Subcutaneous abdominal adipose tissue (tissue), 5 donors: Measurements from ENCODE around the gene HGS.
A peak's percentile ranks its signal among the peaks of the same experiment; 100 is the strongest.
"Not testable (repeated sequence)": the region's sequence is repeated elsewhere in the genome, so short reads cannot be mapped to it uniquely, and the experiment has no call there.

Experiments used
- H3K27ac ChIP-seq: one replicate; pipeline ENCODE4 v1.7.0; 2013; ENCODE audit warnings: low read depth, mild to moderate bottlenecking, inconsistent platforms, low read length, moderate library complexity
- H3K27me3 ChIP-seq, 5 donors: one replicate each; pipeline ENCODE4 v1.7.0; 2013; ENCODE audit warnings: low read length in 5 of 5, inconsistent platforms in 1 of 5; ENCODE audit not compliant: control insufficient read depth in 5 of 5, insufficient read depth in 4 of 5
- H3K36me3 ChIP-seq, 5 donors: one replicate each; pipeline ENCODE4 v1.7.0; 2013; ENCODE audit warnings: low read length in 5 of 5; ENCODE audit not compliant: control insufficient read depth in 5 of 5, insufficient read depth in 5 of 5
- H3K4me1 ChIP-seq, 5 donors: one replicate each; pipeline ENCODE4 v1.7.0; 2013; ENCODE audit warnings: low read length in 5 of 5, mild to moderate bottlenecking in 3 of 5, moderate library complexity in 1 of 5; ENCODE audit not compliant: control insufficient read depth in 5 of 5, insufficient read depth in 5 of 5
- H3K4me3 ChIP-seq, 5 donors: one replicate each; pipeline ENCODE4 v1.7.0; 2013; ENCODE audit warnings: low read length in 5 of 5, low read depth in 1 of 5
- H3K9ac ChIP-seq, 5 donors: one replicate each; pipeline ENCODE4 v1.7.0; 2013; ENCODE audit warnings: low read length in 5 of 5, mild to moderate bottlenecking in 4 of 5, moderate library complexity in 3 of 5
- H3K9me3 ChIP-seq, 5 donors: one replicate each; pipeline ENCODE4 v1.7.0; 2013; ENCODE audit warnings: low read length in 5 of 5; ENCODE audit not compliant: control insufficient read depth in 5 of 5
- donor health status: healthy.
- donor health status: healthy.
- donor health status: healthy.
- donor health status: healthy.
- donor health status: healthy.

The HGS gene

GRCh38 chr17:81666342-81667191 is 17.2 kb upstream of the HGS start, which contains the start of the genes CCDC137 and OXLD1:
CCDC137 (plus strand) TSS chr17:81666737; CDS start chr17:81666767, 30 bp downstream.
OXLD1 (minus strand) TSS chr17:81666605; CDS start chr17:81666577, 28 bp downstream.
- peak within 1 kb of the TSS; percentile 63 to 97 (median 91) for H3K9ac ChIP-seq
- H3K36me3 ChIP-seq = peaks cover 0 to 34% (median 21%) of the 10 kb centered on the region in 5 donors
- peak within 1 kb of the TSS; percentile 81 for H3K27ac ChIP-seq
- H3K4me3 ChIP-seq = peak within 1 kb of the TSS; percentile 76 to 90 (median 86)
- no peaks in the 10 kb centered on the region for H3K9me3 ChIP-seq
- H3K4me1 ChIP-seq = peaks cover 3 to 39% (median 33%) of the 10 kb centered on the region in 5 donors
- no peaks in the 10 kb centered on the region for H3K27me3 ChIP-seq

- no peak overlapping the region for H3K27ac ChIP-seq
- H3K4me3 ChIP-seq = peak overlapping the region in 1 of 5 donors; percentile 1
- peak overlapping the region in 2 of 5 donors; percentile 11 to 25 for H3K9ac ChIP-seq
- H3K9me3 ChIP-seq = no peaks in the 10 kb centered on the region
- H3K4me1 ChIP-seq = peaks cover 3 to 39% (median 33%) of the 10 kb centered on the region in 5 donors
- peaks cover 0 to 46% (median 33%) of the 10 kb centered on the region in 5 donors for H3K36me3 ChIP-seq
- no peaks in the 10 kb centered on the region for H3K27me3 ChIP-seq
These were observed 16.1 kb upstream of the HGS start for GRCh38 chr17:81667754-81668153.

GRCh38 chr17:81672504-81672903 is 11.3 kb upstream of the HGS start:
- no peaks in the 10 kb centered on the region for H3K27me3 ChIP-seq
- peaks cover 0 to 60% (median 46%) of the 10 kb centered on the region in 5 donors for H3K36me3 ChIP-seq
- no peaks in the 10 kb centered on the region for H3K9me3 ChIP-seq
- no peak overlapping the region for H3K4me3 ChIP-seq
- peaks cover 0 to 19% (median 12%) of the 10 kb centered on the region in 5 donors for H3K4me1 ChIP-seq
- no peak overlapping the region for H3K9ac ChIP-seq
- no peak overlapping the region for H3K27ac ChIP-seq

GRCh38 chr17:81672954-81673353 is 10.9 kb upstream of the HGS start:
- Histone ChIP-seq H3K27me3 (no peaks in the 10 kb centered on the region), H3K9ac (no peak overlapping the region), H3K9me3 (no peaks in the 10 kb centered on the region), H3K36me3 (peaks cover 0 to 60% (median 46%) of the 10 kb centered on the region in 5 donors), H3K27ac (no peak overlapping the region), H3K4me1 (peaks cover 0 to 14% (median 8%) of the 10 kb centered on the region in 5 donors), H3K4me3 (no peak overlapping the region)

- Histone ChIP-seq H3K4me1 (peaks cover 0 to 10% (median 8%) of the 10 kb centered on the region in 5 donors), H3K4me3 (no peak overlapping the region), H3K27ac (no peak overlapping the region), H3K27me3 (no peaks in the 10 kb centered on the region), H3K9ac (no peak overlapping the region), H3K36me3 (peaks cover 0 to 57% (median 46%) of the 10 kb centered on the region in 5 donors), H3K9me3 (no peaks in the 10 kb centered on the region)
These were observed 10.1 kb upstream of the HGS start for GRCh38 chr17:81673561-81674258.

GRCh38 chr17:81675515-81676221 is 8.1 kb upstream of the HGS start:
- H3K4me3 ChIP-seq = not testable (repeated sequence)

GRCh38 chr17:81676906-81677305 is 6.9 kb upstream of the HGS start:
- no peak overlapping the region for H3K27ac ChIP-seq
- no peaks in the 10 kb centered on the region for H3K27me3 ChIP-seq
- H3K4me1 ChIP-seq = peaks cover 0 to 14% (median 8%) of the 10 kb centered on the region in 5 donors
- peaks cover 0 to 42% (median 24%) of the 10 kb centered on the region in 5 donors for H3K36me3 ChIP-seq
- H3K9ac ChIP-seq = peak overlapping the region in 1 of 5 donors; percentile 20
- H3K9me3 ChIP-seq = no peaks in the 10 kb centered on the region
- no peak overlapping the region for H3K4me3 ChIP-seq

More at GRCh38 chr17:81675515-81676221, 8.1 kb upstream of the HGS start:
- peaks cover 0 to 45% (median 34%) of the 10 kb centered on the region in 5 donors for H3K36me3 ChIP-seq
- H3K27me3 ChIP-seq, H3K4me1 ChIP-seq, H3K27ac ChIP-seq, H3K9me3 ChIP-seq, H3K9ac ChIP-seq: not testable (repeated sequence)

- H3K27ac ChIP-seq = no peak overlapping the region
- no peaks in the 10 kb centered on the region for H3K9me3 ChIP-seq
- H3K9ac ChIP-seq = no peak overlapping the region
- peaks cover 8 to 40% (median 30%) of the 10 kb centered on the region in 5 donors for H3K4me1 ChIP-seq
- no peaks in the 10 kb centered on the region for H3K27me3 ChIP-seq
- H3K36me3 ChIP-seq = peaks cover 0 to 13% (median 0%) of the 10 kb centered on the region in 5 donors
- H3K4me3 ChIP-seq = no peak overlapping the region
These were observed 3.7 kb upstream of the HGS start for GRCh38 chr17:81680150-81680549.

GRCh38 chr17:81681672-81682071 is 2.1 kb upstream of the HGS start:
- Histone ChIP-seq H3K9ac (no peak overlapping the region), H3K9me3 (no peaks in the 10 kb centered on the region), H3K4me3 (no peak overlapping the region), H3K4me1 (peaks cover 14 to 44% (median 39%) of the 10 kb centered on the region in 5 donors), H3K36me3 (peaks cover 0 to 25% (median 11%) of the 10 kb centered on the region in 5 donors), H3K27me3 (no peaks in the 10 kb centered on the region), H3K27ac (no peak overlapping the region)
